ENCODE results near the gene HOXC11. TPM values are rescaled to one million over a fixed set of nuclear protein-coding genes. Genes with fewer than 3 reads are reported as not detected.
A peak's percentile ranks its signal among the peaks of the same experiment; 100 is the strongest.

Gene HOXC11
- total and polyA plus RNA-seq, 2 of the 4 experiments (the other 2 are of a cell fraction) = not detected

DNA sequence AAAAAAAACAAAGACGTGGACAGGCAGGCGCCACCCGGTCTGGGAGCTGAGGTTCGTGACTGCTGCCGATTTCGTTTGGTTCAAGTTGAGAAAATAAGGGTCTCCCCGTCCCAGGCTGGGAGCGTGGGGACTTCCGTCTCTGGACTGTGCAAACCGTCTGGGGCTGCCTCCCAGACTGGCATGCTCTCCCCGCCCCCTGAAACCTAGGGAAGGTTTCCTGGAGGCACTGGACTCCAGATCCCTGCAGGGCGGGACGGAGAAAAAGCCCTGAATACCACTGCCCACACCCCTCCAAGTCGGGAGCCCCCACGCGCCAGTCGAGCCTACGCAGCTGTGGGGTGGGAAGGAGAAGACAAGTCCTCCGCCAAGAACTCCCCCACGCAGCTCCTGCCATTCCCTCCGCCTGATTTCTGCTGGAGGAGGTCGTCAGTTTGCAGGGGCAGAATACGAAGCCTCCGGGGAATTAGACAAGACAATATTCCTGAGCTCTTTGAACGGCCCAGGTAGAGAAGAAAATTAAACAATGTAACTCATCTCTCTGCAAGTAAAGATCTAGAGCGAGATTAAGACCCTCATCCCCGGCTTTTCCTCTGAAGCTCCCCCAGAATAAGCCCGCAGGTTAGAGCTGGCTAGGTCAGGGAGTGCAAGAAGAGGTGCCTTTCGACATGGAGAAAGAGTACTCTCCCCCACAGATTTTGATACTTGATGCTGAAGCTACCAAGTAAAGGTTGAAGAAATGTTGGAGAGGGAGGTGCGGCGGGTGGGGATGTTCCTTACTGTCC, 44.7 kb upstream of the HOXC11 start:
- ATAC-seq (ENCODE audit: low read depth) (no peak), DNase-seq (no peak)
- H3K4ac ChIP-seq (ENCODE audit: low read depth, low read length) = no peak overlapping the region
- POLR2A ChIA-PET (ENCODE audit: unreplicated experiment) = no interaction called here
- H2BK20ac ChIP-seq (ENCODE audit: low read depth, low read length) = no peak overlapping the region
- H3K4me3 ChIP-seq (ENCODE audit: insufficient read depth, low read depth, low read length) = no peak overlapping the region
- in situ Hi-C loops (cut with MboI; ENCODE audit: low sequenced_read_pairs) = no loop called here
- BruUV-seq (replicated peaks) = no TSS peak
- H3K27ac ChIP-seq (ENCODE audit: insufficient read depth, low read length) = no peak overlapping the region
- H3K18ac ChIP-seq (ENCODE audit: low read depth, low read length) = no peak overlapping the region
- no peak overlapping the region for H3K14ac ChIP-seq (replicated peaks; ENCODE audit: low read depth, low read length)
- no peak overlapping the region for H3K9ac ChIP-seq (ENCODE audit: low read depth, low read length)
- no peak overlapping the region for H2BK5ac ChIP-seq (ENCODE audit: low read depth, low read length, poor library complexity, severe bottlenecking)
- H2BK120ac ChIP-seq (ENCODE audit: low read depth, low read length) = no peak overlapping the region
- H3K4me2 ChIP-seq (ENCODE audit: low read depth, low read length) = no peak overlapping the region
- H2AK9ac ChIP-seq (replicated peaks; ENCODE audit: low read depth, low read length, poor library complexity) = no peak overlapping the region
- no peaks in the 10 kb centered on the region for H3K79me1 ChIP-seq (ENCODE audit: low read depth in 1 of 2, low read length in 2 of 2)
- CTCF ChIA-PET = no interaction called here
- no peak overlapping the region for H4K8ac ChIP-seq (ENCODE audit: low read depth in 2 of 2, low read length in 2 of 2)
- peaks cover 6% of the 10 kb centered on the region; the same call in 1 of the 2 replicates for H3K9me3 ChIP-seq (ENCODE audit: control insufficient read depth, insufficient read depth, low read length)
- peak overlapping the region; percentile 15 for H2AFZ ChIP-seq (replicated peaks; ENCODE audit: low read length, poor library complexity)
- H3K56ac ChIP-seq (ENCODE audit: extremely low read depth, insufficient read depth, low read length) = no peak overlapping the region
- no peak overlapping the region for H4K5ac ChIP-seq (ENCODE audit: low read depth, low read length)
- dilution Hi-C loops (cut with HindIII; ENCODE audit: low sequenced_read_pairs, unreplicated experiment) = no loop called here
- intact Hi-C loops (cut with micrococcal nuclease) = no loop called here
- H4K20me1 ChIP-seq (ENCODE audit: insufficient read depth, low read length) = no peaks in the 10 kb centered on the region
- WGBS, 2 experiments (ENCODE audit: extremely low coverage in 2 of 2, insufficient read length in 1 of 2) = no CpG with 5 or more reads among the region's 31 CpGs
- H3K23ac ChIP-seq (ENCODE audit: low read depth, low read length) = no peak overlapping the region
- H3K4me1 ChIP-seq (ENCODE audit: control insufficient read depth, insufficient read depth, low read length) = no peaks in the 10 kb centered on the region
- H4K91ac ChIP-seq (ENCODE audit: insufficient read depth, low read depth, low read length) = no peak overlapping the region
- H3K9me1 ChIP-seq (ENCODE audit: insufficient read depth, low read length) = no peaks in the 10 kb centered on the region
- H3K27me3 ChIP-seq (ENCODE audit: control insufficient read depth, insufficient read depth, low read length) = peaks cover 81% of the 10 kb centered on the region
- H2BK15ac ChIP-seq (ENCODE audit: low read depth, low read length) = no peak overlapping the region
- H2AK5ac ChIP-seq (ENCODE audit: low read depth, low read length) = no peak overlapping the region
- TF ChIP-seq RAD21 (IDR thresholded peaks at IDR 0.05; ENCODE audit: low read length) = no peak
- no peak for TF ChIP-seq FOS (IDR thresholded peaks at IDR 0.05; ENCODE audit: low read depth, low read length)
- TF ChIP-seq CEBPB (IDR thresholded peaks at IDR 0.05; ENCODE audit: low read depth, low read length) = no peak
- no peak for TF ChIP-seq MAZ (IDR thresholded peaks at IDR 0.05; ENCODE audit: borderline replicate concordance, low read depth, low read length)
- TF ChIP-seq POLR2A (IDR thresholded peaks at IDR 0.05; ENCODE audit: low read depth, low read length) = no peak
- no peak for TF ChIP-seq CHD1 (IDR thresholded peaks at IDR 0.05; ENCODE audit: low read depth, low read length)
- no peak for TF ChIP-seq MAFK (IDR thresholded peaks at IDR 0.05; ENCODE audit: low read depth, low read length)
- no peak for TF ChIP-seq RCOR1 (IDR thresholded peaks at IDR 0.05; ENCODE audit: insufficient replicate concordance, low read length)
- TF ChIP-seq MXI1 (IDR thresholded peaks at IDR 0.05; ENCODE audit: borderline replicate concordance, low read depth, low read length) = no peak
- H3K36me3 ChIP-seq (ENCODE audit: control insufficient read depth, insufficient read depth, low read length) = no peaks in the 10 kb centered on the region
